K562 treated with DMSO at 1 percent for 24 hours (cell line): ENCODE results near the gene TXNL4A. TPM values are rescaled to one million over a fixed set of nuclear protein-coding genes. Genes with fewer than 3 reads are reported as not detected.

ENCODE experiments used
- total RNA-seq: library from RNA; unstranded; fragments of 300-600 nt; gene quantifications from 2 replicates; pipeline ENCODE4 v1.2.3, GENCODE V29; 2022; ENCODE audit warnings: low read depth; ENCODE audit not compliant: insufficient read depth

Gene TXNL4A, protein sequence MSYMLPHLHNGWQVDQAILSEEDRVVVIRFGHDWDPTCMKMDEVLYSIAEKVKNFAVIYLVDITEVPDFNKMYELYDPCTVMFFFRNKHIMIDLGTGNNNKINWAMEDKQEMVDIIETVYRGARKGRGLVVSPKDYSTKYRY
- total RNA-seq, result 79.9 and 85.7 TPM in 2 replicates

DNA sequence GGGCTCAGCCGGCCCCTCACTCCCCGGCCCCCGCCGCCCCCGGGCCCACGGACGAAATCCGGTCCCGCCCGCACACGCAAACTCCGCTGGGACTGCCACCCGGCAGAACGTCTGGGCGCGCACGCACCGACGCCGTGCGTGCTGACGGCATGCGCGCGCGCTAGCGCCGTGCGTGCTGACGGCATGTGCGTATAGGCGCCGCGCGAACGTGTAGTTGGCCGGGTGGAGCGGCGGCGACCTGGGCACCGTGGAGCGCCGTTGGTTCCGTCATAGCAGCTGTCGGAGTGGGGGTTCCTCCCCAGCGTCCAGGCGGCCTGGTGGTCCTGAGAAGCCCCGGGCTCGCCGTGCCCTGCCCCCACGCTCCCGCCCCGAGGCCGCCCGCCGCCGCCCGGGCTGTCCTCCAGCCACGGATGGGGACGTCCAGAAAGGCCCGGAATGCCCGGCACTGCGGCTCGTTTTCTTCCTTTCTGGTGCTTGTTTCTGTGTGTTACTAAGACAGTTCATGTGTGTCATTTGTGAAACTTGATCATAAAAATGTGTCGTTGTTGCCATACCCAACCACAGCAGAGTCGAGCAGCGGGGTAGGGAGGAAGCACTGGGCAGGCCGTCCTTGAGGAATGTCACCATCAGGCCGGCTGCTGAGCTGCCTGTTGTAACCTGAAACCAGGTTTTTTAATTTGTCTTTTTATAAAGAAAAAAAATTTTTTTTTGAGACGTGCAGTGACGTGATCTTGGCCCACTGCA, at the start of gene TXNL4A:
Gene TXNL4A (minus strand): TSS at position 113 of the 744 bp plus-strand sequence. CDS start 171 bp downstream, outside the sequence.

DNA sequence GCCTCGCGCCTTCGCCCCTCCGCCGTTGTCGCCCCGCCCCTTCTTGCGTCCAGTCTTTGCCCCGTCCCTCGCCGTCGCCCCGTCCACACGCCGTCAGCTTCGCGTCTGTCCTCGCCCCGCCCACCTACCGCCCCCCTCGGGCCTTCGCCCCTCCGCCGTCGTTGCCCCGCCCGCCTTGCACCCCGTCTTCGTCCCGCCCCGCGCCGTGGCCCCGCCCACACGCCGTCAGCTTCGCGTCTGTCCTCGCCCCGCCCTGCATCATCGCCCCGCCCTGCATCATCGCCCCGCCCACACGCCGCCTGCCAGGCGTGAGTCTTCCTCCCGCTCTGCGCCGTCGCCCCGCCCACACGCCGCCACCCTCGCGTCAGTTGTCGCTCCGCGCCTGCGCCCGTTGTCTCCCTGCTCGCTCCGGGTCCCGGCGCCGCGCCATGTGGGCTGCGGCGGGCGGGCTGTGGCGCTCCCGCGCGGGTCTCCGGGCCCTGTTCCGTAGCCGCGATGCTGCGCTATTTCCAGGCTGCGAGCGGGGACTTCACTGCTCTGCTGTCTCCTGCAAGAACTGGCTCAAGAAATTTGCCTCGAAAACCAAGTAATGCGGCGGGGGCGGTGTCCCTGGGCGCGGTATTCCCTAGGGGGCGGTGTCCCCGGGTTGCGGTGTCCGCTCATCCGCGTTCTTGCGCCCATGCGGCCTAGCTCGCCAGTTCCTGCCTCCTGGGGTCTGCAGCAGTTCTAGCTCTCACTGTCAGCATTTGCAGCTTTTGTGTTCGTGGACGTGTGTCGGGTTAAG, 45.9 kb upstream of the TXNL4A start, which contains the start of gene RBFA:
Gene RBFA (plus strand): TSS at position 367 of the 784 bp plus-strand sequence. CDS start 62 bp downstream, at position 429.

DNA sequence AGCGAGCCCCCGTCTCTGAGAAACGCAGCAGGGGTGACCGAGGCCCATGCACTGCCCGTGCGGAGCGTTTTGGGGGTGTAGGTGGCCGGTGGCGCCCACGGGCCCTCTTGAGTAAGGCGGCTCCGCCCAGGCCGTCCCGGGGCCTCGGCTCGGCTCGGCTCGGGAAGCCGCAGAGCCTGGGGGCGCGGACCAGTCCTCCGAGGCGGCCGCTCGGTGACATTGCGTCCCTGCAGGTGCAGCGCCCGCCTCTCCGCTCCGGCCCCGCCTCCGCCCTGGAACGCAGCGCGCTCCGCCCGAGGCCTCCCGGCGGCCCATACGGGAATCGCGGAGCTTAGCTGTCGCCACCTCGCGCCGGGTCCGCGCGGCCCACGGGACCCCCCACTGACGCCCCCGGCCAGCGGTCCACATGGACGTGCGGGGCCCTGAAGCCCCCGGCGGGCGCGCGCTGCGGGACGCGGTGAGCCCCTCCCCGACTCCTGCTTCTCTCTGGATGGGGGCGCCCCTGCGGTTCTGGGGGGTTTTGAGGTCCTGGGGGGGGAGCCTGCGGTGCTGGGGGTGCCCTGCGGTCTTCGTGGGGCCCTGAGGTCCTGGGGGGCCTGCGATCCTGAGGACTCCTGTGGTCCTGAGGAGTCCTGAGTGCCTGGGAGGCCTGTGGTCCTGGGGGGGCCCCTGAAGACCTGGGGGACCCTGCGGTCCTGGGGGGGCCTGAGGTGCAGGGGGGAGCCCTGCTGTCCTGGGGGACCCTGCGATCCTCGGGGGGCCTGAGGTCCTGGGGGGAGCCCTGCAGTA, 23.8 kb downstream of the TXNL4A start, which contains the start of gene HSBP1L1:
Gene HSBP1L1 (plus strand): TSS at position 314 of the 789 bp plus-strand sequence. CDS start 93 bp downstream, at position 407.

DNA sequence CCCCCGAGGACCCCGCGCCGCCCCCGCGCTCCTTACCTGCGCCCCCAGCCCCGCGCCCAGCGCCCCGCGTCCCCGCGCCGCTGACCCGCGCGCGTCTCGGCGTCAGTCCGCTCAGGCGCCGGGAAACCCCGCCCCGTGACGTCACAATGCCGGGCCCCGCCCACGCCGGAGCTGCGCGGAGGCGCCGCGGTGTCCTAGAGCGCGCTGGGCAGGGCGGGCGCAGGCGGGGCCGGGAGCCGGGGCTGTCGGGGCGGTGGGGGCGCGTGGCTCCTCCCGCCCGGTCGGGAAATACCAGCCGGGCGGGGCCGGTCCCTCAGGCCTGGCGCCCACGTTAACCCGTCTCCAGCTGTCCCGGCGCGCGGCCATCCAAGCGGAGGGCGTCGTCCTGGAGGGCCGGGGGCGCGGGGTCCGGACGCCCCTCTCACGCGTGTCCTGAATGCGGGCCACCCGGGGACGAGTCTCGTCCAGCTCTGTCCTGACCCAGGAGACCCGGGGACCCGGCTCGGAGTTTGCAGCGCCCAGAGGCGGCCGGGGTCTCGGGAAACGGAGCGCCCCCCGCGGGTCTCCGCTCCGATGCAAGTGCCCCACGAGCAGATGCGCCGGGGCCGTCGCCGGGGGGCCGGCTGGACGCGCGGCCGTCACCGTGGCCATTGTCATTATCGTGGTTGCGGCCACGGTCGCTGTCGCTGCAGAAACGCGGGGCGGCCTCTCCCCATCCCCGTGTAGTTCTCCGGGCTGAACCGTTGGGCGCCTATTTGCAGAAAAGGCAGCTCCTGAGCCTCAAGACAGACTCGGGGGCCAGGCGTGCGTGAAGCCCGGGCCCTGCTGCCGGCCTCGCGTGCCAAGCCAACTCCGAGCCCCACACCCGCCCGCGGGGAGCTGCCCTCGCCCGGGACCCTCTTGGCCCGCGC, 36.6 kb downstream of the TXNL4A start, which contains the start of gene SLC66A2:
Gene SLC66A2 (minus strand): TSS at position 109 of the 911 bp plus-strand sequence. CDS start 727 bp downstream, outside the sequence.

Other genes with a start within 250 kb of the TXNL4A start
- gene KCNG2, start 190.6 kb downstream of the TXNL4A start, total RNA-seq, result not detected in 2 replicates
- gene SLC66A2, start 36.9 kb downstream of the TXNL4A start, total RNA-seq, result 27.0 and 28.1 TPM in 2 replicates
- 1.8 TPM in 1 of 2 replicates, not detected in the other for gene HSBP1L1, start 23.9 kb downstream of the TXNL4A start, total RNA-seq
- 9.0 and 10.8 TPM in 2 replicates for gene RBFA, start 45.9 kb upstream of the TXNL4A start, total RNA-seq
- 17.2 and 21.8 TPM in 2 replicates for gene ADNP2, start 120.7 kb upstream of the TXNL4A start, total RNA-seq